HG03095 (cell line): Measurements from ENCODE around the gene HNRNPCL1.
"Not testable (repeated sequence)": the region's sequence is repeated elsewhere in the genome, so short reads cannot be mapped to it uniquely, and the experiment has no call there.

ENCODE experiments used
- ATAC-seq: cut with Tn5 transposase; IDR thresholded peaks from one replicate; pipeline ENCODE4 v1.9.1; 2021; ENCODE audit warnings: moderate library complexity; ENCODE audit not compliant: unreplicated experiment

HNRNPCL1 gene

DNA sequence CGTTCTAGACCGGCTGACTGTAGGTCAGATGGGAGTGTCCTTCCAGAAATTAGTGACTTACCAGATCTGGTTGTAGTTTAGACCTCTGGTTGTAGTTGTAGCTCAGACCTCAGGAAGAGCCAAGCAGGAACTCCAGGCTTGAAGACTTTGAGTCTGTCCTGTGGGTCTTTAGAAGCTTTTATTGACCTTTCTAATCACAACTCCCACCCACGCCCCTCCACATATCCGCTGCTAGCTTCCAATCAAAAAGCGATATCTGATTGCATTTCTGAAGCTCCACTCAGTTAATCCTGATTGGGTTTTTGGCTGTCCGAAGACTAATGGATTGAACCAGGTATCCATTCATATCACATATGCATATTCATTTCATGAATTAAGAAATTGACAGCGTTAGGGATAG is at the start of gene HNRNPCL1:
TSS of gene HNRNPCL1 (minus strand) at position 101 of the 400 bp plus-strand sequence. CDS start 431 bp downstream, outside the sequence.
- ATAC-seq: not testable (repeated sequence)

- ATAC-seq: not testable (repeated sequence)
Measured at GRCh38 chr1:12898170-12898569, 49.6 kb upstream of the HNRNPCL1 start, which contains the start of gene PRAMEF10. Gene PRAMEF10 (minus strand): TSS chr1:12898270. CDS start chr1:12895847, 2,423 bp downstream.

DNA sequence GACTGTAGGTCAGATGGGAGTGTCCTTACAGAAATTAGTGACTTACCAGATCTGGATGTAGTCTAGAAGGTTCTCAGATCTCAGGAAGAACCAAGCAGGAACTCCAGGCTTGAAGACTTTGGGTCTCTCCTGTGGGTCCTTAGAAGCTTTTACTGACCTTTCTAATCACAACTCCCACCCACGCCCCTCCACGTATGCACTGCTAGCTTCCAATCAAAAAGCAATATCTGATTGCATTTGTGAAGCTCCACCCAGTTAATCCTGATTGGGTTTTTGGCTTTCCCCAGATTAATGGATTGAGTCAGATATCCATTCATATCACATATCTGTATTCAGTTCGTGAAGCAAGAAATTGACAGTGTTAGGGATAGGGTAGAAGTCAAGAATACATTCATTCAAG is 37.6 kb upstream of the HNRNPCL1 start, which contains the start of gene PRAMEF4:
TSS of gene PRAMEF4 (minus strand) at position 101 of the 400 bp plus-strand sequence. CDS start 2,807 bp downstream, outside the sequence.
- ATAC-seq: not testable (repeated sequence)

- ATAC-seq: not testable (repeated sequence)
Measured at GRCh38 chr1:12878453-12878852, 29.9 kb upstream of the HNRNPCL1 start.

GRCh38 chr1:12863131-12863880 is 14.8 kb upstream of the HNRNPCL1 start:
- ATAC-seq: not testable (repeated sequence)

DNA sequence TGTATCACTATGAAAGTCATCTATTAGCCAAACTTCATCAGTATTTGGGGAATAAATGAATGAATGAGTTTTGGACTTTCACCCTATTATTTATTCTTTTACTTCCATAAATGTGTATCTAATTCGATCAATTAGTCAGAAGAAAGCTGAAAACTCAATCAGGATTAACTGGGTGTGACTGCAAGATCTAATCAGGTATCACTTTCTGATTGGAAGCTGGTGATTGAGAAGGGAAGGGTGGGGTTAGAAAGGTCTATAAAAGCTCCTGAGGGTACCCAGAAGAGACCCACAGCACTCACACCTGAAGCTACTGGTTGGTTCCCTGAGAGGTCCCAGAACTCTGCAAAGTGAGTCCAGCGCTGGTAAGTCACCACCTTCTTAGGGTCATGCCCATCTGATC is 8.3 kb upstream of the HNRNPCL1 start, which contains the start of gene PRAMEF2:
TSS of gene PRAMEF2 (plus strand) at position 301 of the 400 bp plus-strand sequence. CDS start 1,924 bp downstream, outside the sequence.
- ATAC-seq: not testable (repeated sequence)

DNA sequence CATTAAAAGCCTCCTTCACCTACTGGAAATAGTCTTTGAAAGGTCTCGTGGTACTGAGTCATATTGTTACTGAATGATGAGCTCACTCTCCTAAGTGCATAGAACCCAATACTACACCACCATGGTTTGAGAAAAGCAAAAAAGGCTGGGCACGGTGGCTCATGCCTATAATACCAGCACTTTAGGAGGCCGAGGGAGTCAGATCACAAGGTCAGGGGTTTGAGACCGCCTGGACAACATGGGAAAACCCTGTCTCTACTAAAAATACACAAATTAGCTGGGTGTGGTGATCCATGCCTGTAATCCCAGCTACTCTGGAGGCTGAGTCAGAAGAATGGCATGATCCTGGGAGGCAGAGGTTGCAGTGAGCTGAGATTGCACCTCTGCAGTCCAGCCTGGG is 3.3 kb upstream of the HNRNPCL1 start:
- no peak for ATAC-seq

DNA sequence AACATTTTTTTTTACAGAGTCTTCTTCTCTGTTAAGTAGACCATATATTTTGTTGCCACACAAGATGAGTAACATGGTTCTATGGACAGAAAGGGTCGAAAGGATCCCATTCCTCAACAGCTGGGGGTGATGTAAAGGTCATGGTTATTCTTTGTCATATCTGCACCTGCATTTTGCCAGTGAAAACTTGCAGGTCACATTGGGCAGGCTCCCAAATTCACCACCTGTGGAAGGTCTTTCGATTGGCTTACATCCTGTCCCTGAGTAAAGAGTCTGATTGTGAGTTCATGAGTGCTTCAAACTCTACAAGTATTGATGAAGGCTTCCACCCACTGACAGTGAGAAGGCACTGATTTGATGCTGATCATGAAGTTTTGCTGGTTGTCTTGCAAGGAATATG is 15.3 kb downstream of the HNRNPCL1 start:
- not testable (repeated sequence) for ATAC-seq

GRCh38 chr1:12831310-12831709 is 17.2 kb downstream of the HNRNPCL1 start, which contains the start of gene PRAMEF11:
Gene PRAMEF11 (minus strand): TSS chr1:12831410. CDS start chr1:12828789, 2,621 bp downstream.
- ATAC-seq: not testable (repeated sequence)

DNA sequence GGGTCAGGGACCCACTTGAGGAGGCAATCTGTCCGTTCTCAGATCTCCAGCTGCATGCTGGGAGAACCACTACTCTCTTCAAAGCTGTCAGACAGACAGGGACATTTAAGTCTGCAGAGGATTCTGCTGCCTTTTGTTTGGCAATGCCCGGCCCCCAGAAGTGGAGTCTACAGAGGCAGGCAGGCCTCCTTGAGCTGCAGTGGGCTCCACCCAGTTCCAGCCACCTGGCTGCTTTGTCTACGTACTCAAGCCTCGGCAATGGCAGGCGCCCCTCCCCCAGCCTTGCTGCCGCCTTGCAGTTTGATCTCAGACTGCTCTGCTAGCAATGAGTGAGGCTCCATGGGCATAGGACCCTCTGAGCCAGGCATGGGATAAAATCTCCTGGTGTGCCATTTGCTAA is 29.5 kb downstream of the HNRNPCL1 start:
- ATAC-seq: not testable (repeated sequence)

DNA sequence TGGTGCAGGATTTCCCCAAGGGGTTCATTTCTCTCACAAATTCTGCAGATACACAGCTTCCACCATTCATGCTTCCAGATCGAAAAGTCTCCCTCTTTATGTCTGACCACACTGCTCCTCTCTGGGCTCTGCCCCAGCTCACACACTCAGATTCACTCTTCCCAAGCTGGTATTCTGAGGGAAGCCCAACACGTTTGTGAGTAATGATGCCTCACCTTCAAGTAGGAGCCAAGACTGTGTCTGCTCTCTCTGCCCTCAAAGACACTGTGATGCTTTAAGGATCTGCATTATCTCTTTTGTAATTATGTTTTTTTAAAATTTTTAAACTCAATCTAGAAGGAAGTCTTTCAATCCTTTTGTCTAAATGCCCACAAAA is 37.1 kb downstream of the HNRNPCL1 start:
- ATAC-seq: no peak

- no peak for ATAC-seq
Measured at GRCh38 chr1:12810691-12811408, 37.7 kb downstream of the HNRNPCL1 start.

- no peak for ATAC-seq
Measured at GRCh38 chr1:12809933-12810332, 38.6 kb downstream of the HNRNPCL1 start.

GRCh38 chr1:12799730-12800129 is 48.8 kb downstream of the HNRNPCL1 start:
- no peak for ATAC-seq

- no peak for ATAC-seq
Measured at GRCh38 chr1:12798911-12799310, 49.6 kb downstream of the HNRNPCL1 start.
